GM18951 (cell line): ENCODE data around the gene MAFB.

Experiments
- POLR2A ChIP-seq: IDR thresholded peaks from 4 replicates; pipeline ENCODE4 v1.6.1; 2011; ENCODE audit warnings: mild to moderate bottlenecking; ENCODE audit not compliant: insufficient read length, insufficient read depth; ENCODE audit errors: extremely low read depth
- in situ Hi-C: fragments of 300-500 bp; cut with MboI; formaldehyde crosslinking; loops from one replicate; pipeline ENCODE4 v1.12.0; 2022; ENCODE audit warnings: low sequenced_read_pairs, mixed read lengths, inconsistent platforms; ENCODE audit not compliant: unreplicated experiment

Gene MAFB

DNA sequence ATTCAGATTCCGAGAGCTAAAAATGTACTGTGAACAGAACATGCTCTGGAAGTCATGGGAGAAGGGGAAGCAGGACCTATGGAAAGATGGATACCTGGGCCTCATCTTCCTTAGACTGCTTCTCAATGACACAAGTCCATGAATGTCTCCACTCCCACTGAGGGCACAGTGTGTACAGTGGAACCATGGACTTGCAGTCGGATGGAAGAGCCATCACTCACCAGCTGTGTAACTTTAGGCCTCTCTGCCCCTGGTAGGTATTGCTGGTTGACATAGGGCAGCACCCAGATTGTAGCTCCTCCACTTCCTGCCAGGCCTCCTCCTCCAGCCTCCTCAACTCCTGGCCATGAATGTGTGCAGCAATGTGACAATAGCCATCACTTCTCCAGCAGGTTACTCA, 52.5 kb downstream of the MAFB start:
- TF ChIP-seq POLR2A: no peak
- in situ Hi-C loops: no loop called here

DNA sequence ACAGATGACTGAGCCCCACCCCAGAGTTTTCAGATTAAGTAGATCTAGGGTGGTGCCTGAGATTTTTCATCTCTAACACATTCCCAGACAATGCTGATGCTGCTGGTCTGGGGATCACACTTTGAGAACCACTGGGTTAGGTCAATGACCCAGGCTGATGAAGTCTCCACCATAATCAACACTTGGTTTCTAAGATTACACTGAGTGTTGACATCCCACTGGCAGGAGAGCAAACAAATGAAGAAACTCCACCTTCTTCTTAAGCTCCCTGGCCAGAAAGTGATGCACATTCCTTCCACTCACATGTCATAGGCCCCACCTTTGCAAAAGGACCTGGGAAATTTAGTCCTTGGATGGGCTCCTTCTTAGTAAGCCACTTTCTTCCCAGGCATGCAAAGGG, 53.1 kb downstream of the MAFB start:
- no peak for TF ChIP-seq POLR2A
- in situ Hi-C loops: no loop called here
